Omental fat pad (tissue), 4 donors: ENCODE results near the gene NKX2-8. TPM values are rescaled to one million over a fixed set of nuclear protein-coding genes. Genes with fewer than 3 reads are reported as not detected.
"Not testable (repeated sequence)": the region's sequence is repeated elsewhere in the genome, so short reads cannot be mapped to it uniquely, and the experiment has no call there.

Source experiments
- ATAC-seq: fragments of 150-250 bp; one replicate; pipeline ENCODE4 v1.9.1; 2016; ENCODE audit warnings: mild to moderate bottlenecking, moderate library complexity; ENCODE audit not compliant: low FRiP score
- DNase-seq: peaks from one replicate; pipeline ENCODE4 v3.0.0-alpha.2; 2019; ENCODE audit warnings: low spot score
- total RNA-seq, 4 donors: library from RNA; depleted of rRNA; stranded (reverse); fragments of >200 nt; gene quantifications; one replicate each; pipeline ENCODE4 v1.1.0, GENCODE V29; 2016
- TF ChIP-seq, protein P1 (sequence below), 3 donors: fragments of 450-650 bp; IDR thresholded peaks; one replicate each; pipeline ENCODE4 v1.5.1; 2016 to 2017; ENCODE audit warnings: antibody characterized with exemption in 3 of 3, mild to moderate bottlenecking in 3 of 3, moderate library complexity in 2 of 3

NKX2-8 gene
- total RNA-seq, 4 donors from 2014 or later, result not detected

DNA sequence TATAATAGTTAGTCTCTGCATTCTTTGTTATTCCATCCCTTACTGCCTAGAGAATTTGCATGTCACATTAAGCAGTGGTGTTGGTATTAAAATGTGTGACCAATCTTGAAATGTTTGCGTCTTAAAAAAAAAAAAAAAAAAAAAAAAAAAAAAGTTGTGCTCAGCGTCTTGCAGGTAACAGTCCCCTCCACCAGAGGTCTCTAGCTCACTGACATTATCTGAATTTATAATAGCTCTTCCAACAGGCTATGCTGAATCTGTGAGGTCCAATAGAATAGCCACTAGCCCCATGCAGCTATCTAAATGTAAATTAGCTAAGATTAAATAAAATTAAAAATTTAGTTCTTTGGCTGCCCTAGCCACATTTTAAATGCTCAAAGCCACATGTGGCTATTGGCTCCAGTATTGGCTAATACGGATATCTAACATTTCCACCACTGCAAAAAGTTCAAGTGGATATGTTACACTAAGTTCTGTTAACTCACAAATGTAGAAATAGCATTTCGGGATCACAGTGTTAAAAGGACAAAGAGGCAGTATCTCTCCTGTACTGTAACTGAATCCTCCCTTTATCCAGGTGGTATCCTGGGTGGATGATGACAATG lies 28.7 kb downstream of the NKX2-8 start:
- TF ChIP-seq, protein P1, sequence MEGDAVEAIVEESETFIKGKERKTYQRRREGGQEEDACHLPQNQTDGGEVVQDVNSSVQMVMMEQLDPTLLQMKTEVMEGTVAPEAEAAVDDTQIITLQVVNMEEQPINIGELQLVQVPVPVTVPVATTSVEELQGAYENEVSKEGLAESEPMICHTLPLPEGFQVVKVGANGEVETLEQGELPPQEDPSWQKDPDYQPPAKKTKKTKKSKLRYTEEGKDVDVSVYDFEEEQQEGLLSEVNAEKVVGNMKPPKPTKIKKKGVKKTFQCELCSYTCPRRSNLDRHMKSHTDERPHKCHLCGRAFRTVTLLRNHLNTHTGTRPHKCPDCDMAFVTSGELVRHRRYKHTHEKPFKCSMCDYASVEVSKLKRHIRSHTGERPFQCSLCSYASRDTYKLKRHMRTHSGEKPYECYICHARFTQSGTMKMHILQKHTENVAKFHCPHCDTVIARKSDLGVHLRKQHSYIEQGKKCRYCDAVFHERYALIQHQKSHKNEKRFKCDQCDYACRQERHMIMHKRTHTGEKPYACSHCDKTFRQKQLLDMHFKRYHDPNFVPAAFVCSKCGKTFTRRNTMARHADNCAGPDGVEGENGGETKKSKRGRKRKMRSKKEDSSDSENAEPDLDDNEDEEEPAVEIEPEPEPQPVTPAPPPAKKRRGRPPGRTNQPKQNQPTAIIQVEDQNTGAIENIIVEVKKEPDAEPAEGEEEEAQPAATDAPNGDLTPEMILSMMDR (IDR thresholded peaks at IDR 0.05), result no peak
- DNase-seq, result no peak
- no peak for ATAC-seq

DNA sequence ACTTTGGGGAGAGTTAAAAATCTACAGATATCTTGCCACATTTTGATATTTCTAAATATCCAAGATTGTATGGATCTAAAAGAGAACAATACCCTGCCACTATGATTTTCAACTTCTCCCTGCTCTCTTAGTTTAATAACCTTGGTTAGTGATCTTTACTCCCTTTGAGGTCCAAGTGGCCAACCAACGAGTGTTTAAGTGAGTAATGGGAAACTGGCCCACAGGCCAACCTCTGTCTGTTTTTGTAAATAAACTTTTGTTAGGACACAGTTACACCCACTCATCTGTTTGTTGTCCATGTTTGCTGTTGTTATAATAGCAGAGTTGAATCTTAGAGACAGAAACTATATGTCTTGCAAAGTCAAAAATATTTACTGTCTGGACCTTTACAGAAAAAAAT lies 31.5 kb downstream of the NKX2-8 start:
- no peak for ATAC-seq
- TF ChIP-seq, protein P1 (IDR thresholded peaks at IDR 0.05), result no peak

DNA sequence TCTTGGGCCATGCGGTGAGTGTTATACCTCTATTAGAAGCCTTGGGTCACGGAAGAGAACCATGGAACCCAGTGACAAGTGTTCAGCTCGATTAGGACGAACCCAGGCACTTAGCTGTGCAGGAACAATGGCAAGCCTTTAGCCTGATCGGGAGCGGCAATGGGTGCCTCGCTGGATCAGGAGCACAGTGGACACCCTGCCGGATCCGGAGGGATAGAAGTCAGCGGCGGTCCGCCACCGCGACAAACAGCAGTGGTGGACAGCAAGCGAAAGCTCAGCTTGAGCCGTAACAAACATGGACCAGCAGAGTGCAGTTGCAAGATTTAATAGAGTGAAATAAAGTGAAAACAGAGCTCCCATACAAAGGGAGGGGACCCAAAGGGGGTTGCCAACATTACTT lies 38.1 kb downstream of the NKX2-8 start:
- not testable (repeated sequence) for ATAC-seq, DNase-seq

More for the DNA sequence above, 31.5 kb downstream of the NKX2-8 start:
- no peak for DNase-seq

DNA sequence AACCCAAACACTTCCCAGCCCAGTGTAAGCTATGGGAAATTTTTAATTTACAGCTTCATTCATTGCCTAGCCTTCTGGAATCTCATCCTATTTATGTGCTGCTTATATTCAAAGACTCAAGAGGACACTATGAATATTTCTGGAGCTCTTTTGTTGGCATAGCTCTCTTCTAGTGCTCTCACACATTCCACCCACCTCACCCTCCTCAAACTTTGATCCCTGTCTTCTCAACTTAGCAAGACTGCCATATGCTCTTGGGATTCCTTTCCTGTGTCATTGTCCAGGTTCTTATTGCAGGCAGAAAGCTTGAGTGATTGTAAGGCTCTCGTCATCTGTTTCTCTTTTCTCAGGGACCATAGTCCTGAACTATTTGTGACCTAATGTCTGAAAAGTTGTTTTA lies 44.4 kb downstream of the NKX2-8 start:
- ATAC-seq (no peak), DNase-seq (no peak)
- TF ChIP-seq, protein P1 (IDR thresholded peaks at IDR 0.05), result no peak

Other genes with a start within 250 kb of the NKX2-8 start
- gene NKX2-1, start 62.4 kb downstream of the NKX2-8 start, total RNA-seq, result not detected
- gene PAX9, start 79.2 kb upstream of the NKX2-8 start, total RNA-seq, result not detected